ENCODE measurements around the gene NCF4.

DNA sequence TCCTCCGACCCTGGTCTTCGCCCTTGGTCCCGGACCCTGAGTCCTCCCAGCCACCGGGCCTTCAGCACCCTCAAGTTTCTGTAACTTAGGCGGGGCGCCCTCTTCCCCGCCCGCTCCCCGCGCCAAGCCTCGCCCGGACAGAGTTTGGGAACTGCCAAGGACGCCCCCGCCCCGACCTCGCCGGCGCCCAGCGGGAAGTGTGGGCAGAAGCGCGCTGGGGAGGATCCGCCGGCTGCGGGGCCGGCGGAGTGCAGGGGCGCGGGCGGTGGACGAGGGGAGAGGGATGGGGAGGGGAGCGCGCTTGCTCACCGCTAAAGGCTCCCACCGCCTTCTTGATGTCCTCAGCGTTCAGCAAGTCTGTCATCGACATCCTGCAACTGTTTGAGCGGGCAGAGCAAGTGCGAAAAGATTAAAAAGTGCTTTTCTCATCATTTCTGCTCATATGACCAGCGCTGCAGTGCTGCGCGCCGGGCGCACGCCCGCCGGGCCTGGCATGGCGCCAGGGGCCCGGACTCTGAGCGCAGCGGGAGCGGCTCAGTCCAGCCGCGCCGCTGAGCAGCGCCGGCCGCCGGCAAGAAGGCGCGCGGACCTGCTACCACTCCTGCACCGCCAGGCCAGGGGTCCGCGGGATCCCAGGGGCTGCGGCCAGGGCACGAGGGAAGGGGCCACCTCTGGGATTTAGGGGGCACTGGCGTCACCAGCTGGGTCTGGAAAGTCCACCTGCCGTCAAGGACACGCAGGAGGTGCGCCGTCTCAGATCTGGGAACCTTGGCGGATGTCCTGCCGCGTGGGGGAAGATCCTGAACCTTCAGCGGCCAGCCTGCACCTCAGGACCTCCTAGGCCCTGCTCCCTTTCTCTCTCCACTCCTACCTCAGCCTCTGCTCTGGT, 43.9 kb upstream of the NCF4 start, which contains the start of gene PVALB:
- TF ChIP-seq EZH2 (optimal IDR thresholded peaks at IDR 0.05; ENCODE audit: low read depth, low read length) (no peak), EZH2phosphoT487 (IDR thresholded peaks at IDR 0.05; ENCODE audit: low read length) (no peak)
- TF ChIP-seq, protein P1, sequence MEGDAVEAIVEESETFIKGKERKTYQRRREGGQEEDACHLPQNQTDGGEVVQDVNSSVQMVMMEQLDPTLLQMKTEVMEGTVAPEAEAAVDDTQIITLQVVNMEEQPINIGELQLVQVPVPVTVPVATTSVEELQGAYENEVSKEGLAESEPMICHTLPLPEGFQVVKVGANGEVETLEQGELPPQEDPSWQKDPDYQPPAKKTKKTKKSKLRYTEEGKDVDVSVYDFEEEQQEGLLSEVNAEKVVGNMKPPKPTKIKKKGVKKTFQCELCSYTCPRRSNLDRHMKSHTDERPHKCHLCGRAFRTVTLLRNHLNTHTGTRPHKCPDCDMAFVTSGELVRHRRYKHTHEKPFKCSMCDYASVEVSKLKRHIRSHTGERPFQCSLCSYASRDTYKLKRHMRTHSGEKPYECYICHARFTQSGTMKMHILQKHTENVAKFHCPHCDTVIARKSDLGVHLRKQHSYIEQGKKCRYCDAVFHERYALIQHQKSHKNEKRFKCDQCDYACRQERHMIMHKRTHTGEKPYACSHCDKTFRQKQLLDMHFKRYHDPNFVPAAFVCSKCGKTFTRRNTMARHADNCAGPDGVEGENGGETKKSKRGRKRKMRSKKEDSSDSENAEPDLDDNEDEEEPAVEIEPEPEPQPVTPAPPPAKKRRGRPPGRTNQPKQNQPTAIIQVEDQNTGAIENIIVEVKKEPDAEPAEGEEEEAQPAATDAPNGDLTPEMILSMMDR (IDR thresholded peaks at IDR 0.05; ENCODE audit: low read length), result no peak

All from MM.1S (cell line).